SK-N-MC (cell line): ENCODE data around the gene PTPN1.
A peak's percentile ranks its signal among the peaks of the same experiment; 100 is the strongest.

Experiments
- DNase-seq: peaks from one replicate; pipeline ENCODE4 v3.0.0-alpha.2; 2011; ENCODE audit warnings: low read depth, low spot score
- H3K27ac ChIP-seq: fragments of 200-600 bp; sonication (generic); 2 replicates; pipeline ENCODE4 v1.5.1; 2016; ENCODE audit warnings: mixed run types
- H3K36me3 ChIP-seq: fragments of 200-600 bp; sonication (generic); 2 replicates; pipeline ENCODE4 v1.6.1; 2017; ENCODE audit warnings: antibody characterized with exemption, low read length, mixed read lengths; ENCODE audit not compliant: insufficient read depth
- H3K4me3 ChIP-seq: fragments of 200-600 bp; sonication (generic); 2 replicates; pipeline ENCODE4 v1.5.1; 2016
- H3K9ac ChIP-seq: fragments of 200-600 bp; sonication (generic); 2 replicates; pipeline ENCODE4 v1.8.0; 2017; ENCODE audit warnings: mixed run types, mixed read lengths; ENCODE audit not compliant: insufficient read length
- H3K9me3 ChIP-seq: fragments of 200-600 bp; sonication (generic); 2 replicates; pipeline ENCODE4 v1.6.1; 2017; ENCODE audit warnings: low read depth, mild to moderate bottlenecking, antibody characterized with exemption, low read length, moderate library complexity, mixed read lengths
- EZH2 ChIP-seq: fragments of 200-600 bp; sonication (generic); IDR thresholded peaks from one replicate; pipeline ENCODE4 v1.6.1; 2017; ENCODE audit warnings: antibody characterized with exemption
- FOXP2 ChIP-seq: optimal IDR thresholded peaks from 2 replicates; pipeline ENCODE3; 2011; ENCODE audit warnings: mild to moderate bottlenecking, moderate library complexity; ENCODE audit not compliant: insufficient read depth; ENCODE audit errors: extremely low read length, control extremely low read depth
- POLR2AphosphoS5 ChIP-seq: IDR thresholded peaks from 2 replicates; pipeline ENCODE4 v1.6.1; 2012; ENCODE audit warnings: mild to moderate bottlenecking, low read depth, low read length, borderline replicate concordance

Gene PTPN1

GRCh38 chr20:50528804-50529351 lies 18.7 kb downstream of the PTPN1 start:
- H3K9ac ChIP-seq = peak overlapping the region; percentile 31
- no peaks in the 10 kb centered on the region for H3K9me3 ChIP-seq
- H3K36me3 ChIP-seq = no peaks in the 10 kb centered on the region
- 0 out of 2 replicates have a peak overlapping the region, but pooled peaks have one; percentile 2 for H3K4me3 ChIP-seq
- no peak for TF ChIP-seq POLR2AphosphoS5
- no peak for TF ChIP-seq FOXP2
- peak overlapping the region; percentile 82 for H3K27ac ChIP-seq
- no peak for DNase-seq

GRCh38 chr20:50532221-50532620 lies 22.0 kb downstream of the PTPN1 start:
- Histone ChIP-seq H3K36me3 (no peaks in the 10 kb centered on the region), H3K9me3 (no peaks in the 10 kb centered on the region), H3K9ac (no peak overlapping the region), H3K4me3 (no peak overlapping the region), H3K27ac (no peak overlapping the region)
- TF ChIP-seq POLR2AphosphoS5 (no peak), FOXP2 (no peak), EZH2 (no peak)
- DNase-seq = no peak

- TF ChIP-seq POLR2AphosphoS5 (no peak), FOXP2 (no peak), EZH2 (no peak)
- Histone ChIP-seq H3K9me3 (no peaks in the 10 kb centered on the region), H3K9ac (no peak overlapping the region), H3K27ac (0 out of 2 replicates have a peak overlapping the region, but pooled peaks have one; percentile 7), H3K36me3 (no peaks in the 10 kb centered on the region), H3K4me3 (no peak overlapping the region)
- DNase-seq = no peak
These were observed 22.9 kb downstream of the PTPN1 start for GRCh38 chr20:50533061-50533460.

- H3K9ac ChIP-seq = no peak overlapping the region
These were observed 23.3 kb downstream of the PTPN1 start for GRCh38 chr20:50533464-50533863.

GRCh38 chr20:50534567-50534966 lies 24.4 kb downstream of the PTPN1 start:
- no peaks in the 10 kb centered on the region; the same call in 1 of the 2 replicates for H3K36me3 ChIP-seq
- no peak for DNase-seq
- no peak overlapping the region for H3K9ac ChIP-seq
- TF ChIP-seq FOXP2 (no peak), EZH2 (no peak), POLR2AphosphoS5 (no peak)
- no peaks in the 10 kb centered on the region for H3K9me3 ChIP-seq
- no peak overlapping the region for H3K4me3 ChIP-seq
- no peak overlapping the region for H3K27ac ChIP-seq

More at GRCh38 chr20:50533464-50533863, 23.3 kb downstream of the PTPN1 start:
- Histone ChIP-seq H3K4me3 (no peak overlapping the region), H3K27ac (no peak overlapping the region), H3K9me3 (no peaks in the 10 kb centered on the region), H3K36me3 (no peaks in the 10 kb centered on the region)
- TF ChIP-seq POLR2AphosphoS5 (no peak), EZH2 (no peak), FOXP2 (no peak)
- DNase-seq = no peak

GRCh38 chr20:50535162-50535561 lies 25.0 kb downstream of the PTPN1 start:
- Histone ChIP-seq H3K9me3 (no peaks in the 10 kb centered on the region), H3K27ac (no peak overlapping the region), H3K4me3 (no peak overlapping the region), H3K9ac (no peak overlapping the region), H3K36me3 (no peaks in the 10 kb centered on the region; the same call in 1 of the 2 replicates)
- no peak for TF ChIP-seq FOXP2
- no peak for TF ChIP-seq POLR2AphosphoS5
- no peak for TF ChIP-seq EZH2
- DNase-seq = no peak

- TF ChIP-seq FOXP2 (no peak), EZH2 (no peak)
- DNase-seq = no peak
- H3K4me3 ChIP-seq = no peak overlapping the region
These were observed 26.1 kb downstream of the PTPN1 start for GRCh38 chr20:50536333-50536732.

GRCh38 chr20:50537546-50538201 lies 27.5 kb downstream of the PTPN1 start:
- Histone ChIP-seq H3K9me3 (no peaks in the 10 kb centered on the region), H3K27ac (peak overlapping the region; percentile 52), H3K36me3 (no peaks in the 10 kb centered on the region; the same call in 1 of the 2 replicates), H3K9ac (no peak overlapping the region), H3K4me3 (no peak overlapping the region)
- TF ChIP-seq POLR2AphosphoS5 (no peak), FOXP2 (no peak), EZH2 (no peak)
- no peak for DNase-seq

More at GRCh38 chr20:50536333-50536732, 26.1 kb downstream of the PTPN1 start:
- Histone ChIP-seq H3K9me3 (no peaks in the 10 kb centered on the region), H3K27ac (no peak overlapping the region), H3K9ac (no peak overlapping the region), H3K36me3 (no peaks in the 10 kb centered on the region; the same call in 1 of the 2 replicates)
